ENCODE data around the gene GPC6.
"Not testable (repeated sequence)": the region's sequence is repeated elsewhere in the genome, so short reads cannot be mapped to it uniquely, and the experiment has no call there.

Gene GPC6

GRCh38 chr13:94322925-94323763 is 1096.5 kb downstream of the GPC6 start:
- DNase-seq, result no peak

GRCh38 chr13:94323764-94324758 is 1097.5 kb downstream of the GPC6 start:
- no peak for DNase-seq

GRCh38 chr13:94324767-94325540 is 1098.3 kb downstream of the GPC6 start:
- DNase-seq, result no peak

GRCh38 chr13:94325650-94326049 is 1099.0 kb downstream of the GPC6 start:
- DNase-seq, result no peak

GRCh38 chr13:94327318-94327717 is 1100.7 kb downstream of the GPC6 start:
- no peak for DNase-seq

GRCh38 chr13:94328381-94329041 is 1101.9 kb downstream of the GPC6 start:
- no peak for DNase-seq

GRCh38 chr13:94329277-94329676 is 1102.7 kb downstream of the GPC6 start:
- DNase-seq, result no peak

- DNase-seq, result no peak
Measured at GRCh38 chr13:94329754-94330551, 1103.3 kb downstream of the GPC6 start.

- DNase-seq, result no peak
Measured at GRCh38 chr13:94330552-94331071, 1104.0 kb downstream of the GPC6 start.

GRCh38 chr13:94331281-94331680 is 1104.7 kb downstream of the GPC6 start:
- no peak for DNase-seq

GRCh38 chr13:94332359-94333096 is 1105.9 kb downstream of the GPC6 start:
- no peak for DNase-seq

GRCh38 chr13:94333131-94333820 is 1106.7 kb downstream of the GPC6 start:
- no peak for DNase-seq

- no peak for DNase-seq
Measured at GRCh38 chr13:94335761-94336526, 1109.3 kb downstream of the GPC6 start.

- no peak for DNase-seq
Measured at GRCh38 chr13:94339116-94339687, 1112.6 kb downstream of the GPC6 start.

- DNase-seq, result no peak
Measured at GRCh38 chr13:94342436-94343242, 1116.0 kb downstream of the GPC6 start.

GRCh38 chr13:94343243-94343585 is 1116.6 kb downstream of the GPC6 start:
- no peak for DNase-seq

GRCh38 chr13:94343687-94344086 is 1117.1 kb downstream of the GPC6 start:
- DNase-seq, result not testable (repeated sequence)
